ENCODE results near the gene ACOT2.
"Not testable (repeated sequence)": the region's sequence is repeated elsewhere in the genome, so short reads cannot be mapped to it uniquely, and the experiment has no call there.

ACOT2 gene

GRCh38 chr14:73569185-73569958 lies at the start of gene ACOT2:
Gene ACOT2 (plus strand): TSS chr14:73569213. CDS start chr14:73569241, 28 bp downstream.
- peak; percentile 31 for DNase-seq (ENCODE audit: low read depth)

- DNase-seq (ENCODE audit: low read depth) = no peak
Measured at GRCh38 chr14:73521229-73521628, 47.8 kb upstream of the ACOT2 start.

- no peak for DNase-seq (ENCODE audit: low read depth)
Measured at GRCh38 chr14:73524493-73524892, 44.5 kb upstream of the ACOT2 start.

- DNase-seq (ENCODE audit: low read depth) = no peak
Measured at GRCh38 chr14:73526036-73526984, 42.7 kb upstream of the ACOT2 start.

GRCh38 chr14:73529356-73529755 lies 39.7 kb upstream of the ACOT2 start:
- not testable (repeated sequence) for DNase-seq (ENCODE audit: low read depth)

- not testable (repeated sequence) for DNase-seq (ENCODE audit: low read depth)
Measured at GRCh38 chr14:73531971-73532370, 37.0 kb upstream of the ACOT2 start.

GRCh38 chr14:73537244-73538045 lies 31.6 kb upstream of the ACOT2 start:
- not testable (repeated sequence) for DNase-seq (ENCODE audit: low read depth)

GRCh38 chr14:73539017-73539416 lies 30.0 kb upstream of the ACOT2 start:
- not testable (repeated sequence) for DNase-seq (ENCODE audit: low read depth)

GRCh38 chr14:73542961-73543360 lies 26.1 kb upstream of the ACOT2 start:
- not testable (repeated sequence) for DNase-seq (ENCODE audit: low read depth)

GRCh38 chr14:73545353-73545752 lies 23.7 kb upstream of the ACOT2 start:
- DNase-seq (ENCODE audit: low read depth) = not testable (repeated sequence)

- DNase-seq (ENCODE audit: low read depth) = not testable (repeated sequence)
Measured at GRCh38 chr14:73549097-73549496, 19.9 kb upstream of the ACOT2 start.

- not testable (repeated sequence) for DNase-seq (ENCODE audit: low read depth)
Measured at GRCh38 chr14:73549889-73550524, 19.0 kb upstream of the ACOT2 start.

GRCh38 chr14:73553845-73554244 lies 15.2 kb upstream of the ACOT2 start:
- no peak for DNase-seq (ENCODE audit: low read depth)

GRCh38 chr14:73557201-73557600 lies 11.8 kb upstream of the ACOT2 start:
- DNase-seq (ENCODE audit: low read depth) = not testable (repeated sequence)

- DNase-seq (ENCODE audit: low read depth) = not testable (repeated sequence)
Measured at GRCh38 chr14:73558238-73558637, 10.8 kb upstream of the ACOT2 start.

GRCh38 chr14:73562256-73562655 lies 6.8 kb upstream of the ACOT2 start:
- not testable (repeated sequence) for DNase-seq (ENCODE audit: low read depth)

- DNase-seq (ENCODE audit: low read depth) = not testable (repeated sequence)
Measured at GRCh38 chr14:73562696-73563095, 6.3 kb upstream of the ACOT2 start.

- not testable (repeated sequence) for DNase-seq (ENCODE audit: low read depth)
Measured at GRCh38 chr14:73566431-73566830, 2.6 kb upstream of the ACOT2 start.

- DNase-seq (ENCODE audit: low read depth) = not testable (repeated sequence)
Measured at GRCh38 chr14:73566935-73567334, 2.1 kb upstream of the ACOT2 start.

GRCh38 chr14:73567358-73567757 lies 1.7 kb upstream of the ACOT2 start:
- DNase-seq (ENCODE audit: low read depth) = no peak
